Measurements from ENCODE around the gene C3orf49.

The C3orf49 gene

DNA sequence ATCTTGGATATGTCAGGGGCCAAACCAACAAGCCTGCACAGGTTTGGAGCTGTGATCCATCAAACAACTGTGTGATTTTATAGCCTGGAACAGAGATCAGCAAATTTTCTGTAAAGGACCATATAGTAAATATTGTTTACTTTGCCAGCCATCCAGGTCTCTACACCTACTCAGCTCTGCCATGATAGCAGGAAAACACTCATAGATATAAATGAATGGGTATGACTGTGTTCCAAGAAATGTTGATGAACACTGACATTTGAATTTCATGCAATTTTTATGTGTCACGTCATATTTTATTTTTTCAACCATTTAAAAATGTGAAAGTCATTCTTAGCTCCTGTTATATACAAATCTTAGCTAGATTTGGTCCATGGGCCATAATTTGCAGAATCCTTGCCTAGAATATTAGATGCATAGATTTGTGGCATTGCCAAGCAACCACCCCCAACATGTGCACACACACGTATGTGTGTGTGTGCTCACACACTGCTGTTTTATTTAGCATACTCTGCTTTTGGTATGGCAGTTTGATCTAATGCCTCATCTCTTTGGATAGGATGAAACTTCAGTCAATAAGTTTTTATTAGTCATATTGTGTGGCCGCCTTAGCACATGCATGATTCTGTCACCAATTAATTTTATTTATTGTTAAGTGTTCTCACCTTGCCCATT lies 51.0 kb downstream of the C3orf49 start:
- Histone ChIP-seq H3K27ac (ENCODE audit: poor library complexity, severe bottlenecking) (no peak overlapping the region), H3K9me3 (ENCODE audit: severe bottlenecking) (no peaks in the 10 kb centered on the region), H3K4me1 (ENCODE audit: insufficient read depth, poor library complexity, severe bottlenecking) (peaks cover 14% of the 10 kb centered on the region), H3K27me3 (ENCODE audit: insufficient read depth, poor library complexity, severe bottlenecking) (no peaks in the 10 kb centered on the region), H3K36me3 (ENCODE audit: low read depth) (peaks cover 6% of the 10 kb centered on the region), H3K4me3 (ENCODE audit: severe bottlenecking) (no peak overlapping the region)
- DNase-seq (ENCODE audit: low spot score) (no peak), ATAC-seq (ENCODE audit: low read depth) (no peak)
- TF ChIP-seq CTCF (IDR thresholded peaks at IDR 0.05; ENCODE audit: poor library complexity, severe bottlenecking): no peak

GRCh38 chr3:63870615-63871005 lies 51.5 kb downstream of the C3orf49 start:
- TF ChIP-seq CTCF (IDR thresholded peaks at IDR 0.05; ENCODE audit: poor library complexity, severe bottlenecking): no peak
- no peaks in the 10 kb centered on the region for H3K9me3 ChIP-seq (ENCODE audit: severe bottlenecking)
- no peak for DNase-seq (ENCODE audit: low spot score)
- H3K4me1 ChIP-seq (ENCODE audit: insufficient read depth, poor library complexity, severe bottlenecking): peaks cover 14% of the 10 kb centered on the region
- no peak overlapping the region for H3K4me3 ChIP-seq (ENCODE audit: severe bottlenecking)
- H3K27ac ChIP-seq (ENCODE audit: poor library complexity, severe bottlenecking): no peak overlapping the region
- H3K27me3 ChIP-seq (ENCODE audit: insufficient read depth, poor library complexity, severe bottlenecking): no peaks in the 10 kb centered on the region
- H3K36me3 ChIP-seq (ENCODE audit: low read depth): peaks cover 6% of the 10 kb centered on the region
- ATAC-seq (ENCODE audit: low read depth): no peak

DNA sequence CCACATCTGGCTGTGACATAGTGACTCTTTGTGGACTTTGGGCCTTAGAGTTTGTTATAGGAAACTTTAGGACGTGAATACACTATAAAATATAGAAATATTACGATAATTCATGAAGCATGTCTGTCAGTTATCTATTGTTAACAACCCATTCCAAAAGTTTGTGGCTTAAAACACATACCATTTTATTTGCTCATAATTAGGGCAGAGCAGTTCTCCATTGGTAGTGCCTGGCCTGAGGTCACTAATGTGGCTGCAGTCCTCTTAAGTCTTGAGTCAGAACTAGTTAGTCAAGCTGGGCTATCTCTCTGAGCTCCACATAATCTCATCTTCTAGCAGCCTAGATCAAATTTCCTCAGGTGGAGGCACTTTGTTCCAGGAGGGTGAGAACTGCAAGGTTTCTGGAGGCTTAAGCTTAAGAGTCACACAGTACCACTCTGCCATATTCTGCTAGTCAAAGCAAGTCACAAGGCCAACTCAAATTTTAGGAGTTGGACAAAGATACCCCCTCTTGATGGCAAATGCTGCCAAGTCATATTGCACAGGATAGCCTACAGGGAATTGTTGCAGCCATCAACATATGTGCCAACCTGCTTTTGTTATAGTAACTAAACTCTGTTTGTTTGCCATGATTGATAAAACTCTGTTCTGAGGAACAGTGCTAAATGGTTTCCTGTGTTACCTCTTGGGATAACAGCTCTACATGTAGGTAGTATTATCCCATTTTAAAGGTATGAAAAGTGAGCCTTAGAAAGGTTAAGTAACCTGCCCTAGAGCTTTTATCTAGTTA lies 53.2 kb downstream of the C3orf49 start:
- Histone ChIP-seq H3K4me3 (ENCODE audit: severe bottlenecking) (no peak overlapping the region), H3K27me3 (ENCODE audit: insufficient read depth, poor library complexity, severe bottlenecking) (no peaks in the 10 kb centered on the region), H3K9me3 (ENCODE audit: severe bottlenecking) (no peaks in the 10 kb centered on the region), H3K27ac (ENCODE audit: poor library complexity, severe bottlenecking) (peak overlapping the region; percentile 41), H3K36me3 (ENCODE audit: low read depth) (no peaks in the 10 kb centered on the region), H3K4me1 (ENCODE audit: insufficient read depth, poor library complexity, severe bottlenecking) (peaks cover 14% of the 10 kb centered on the region)
- peak; percentile 61 for DNase-seq (ENCODE audit: low spot score)
- no peak for TF ChIP-seq CTCF (IDR thresholded peaks at IDR 0.05; ENCODE audit: poor library complexity, severe bottlenecking)
- peak; percentile 98 for ATAC-seq (ENCODE audit: low read depth)

GRCh38 chr3:63874769-63875168 lies 55.7 kb downstream of the C3orf49 start:
- no peak for TF ChIP-seq CTCF (IDR thresholded peaks at IDR 0.05; ENCODE audit: poor library complexity, severe bottlenecking)
- H3K4me3 ChIP-seq (ENCODE audit: severe bottlenecking): no peak overlapping the region
- no peaks in the 10 kb centered on the region for H3K36me3 ChIP-seq (ENCODE audit: low read depth)
- DNase-seq (ENCODE audit: low spot score) (no peak), ATAC-seq (ENCODE audit: low read depth) (no peak)
- no peaks in the 10 kb centered on the region for H3K27me3 ChIP-seq (ENCODE audit: insufficient read depth, poor library complexity, severe bottlenecking)
- no peaks in the 10 kb centered on the region for H3K9me3 ChIP-seq (ENCODE audit: severe bottlenecking)
- no peak overlapping the region for H3K27ac ChIP-seq (ENCODE audit: poor library complexity, severe bottlenecking)
- H3K4me1 ChIP-seq (ENCODE audit: insufficient read depth, poor library complexity, severe bottlenecking): peaks cover 14% of the 10 kb centered on the region

DNA sequence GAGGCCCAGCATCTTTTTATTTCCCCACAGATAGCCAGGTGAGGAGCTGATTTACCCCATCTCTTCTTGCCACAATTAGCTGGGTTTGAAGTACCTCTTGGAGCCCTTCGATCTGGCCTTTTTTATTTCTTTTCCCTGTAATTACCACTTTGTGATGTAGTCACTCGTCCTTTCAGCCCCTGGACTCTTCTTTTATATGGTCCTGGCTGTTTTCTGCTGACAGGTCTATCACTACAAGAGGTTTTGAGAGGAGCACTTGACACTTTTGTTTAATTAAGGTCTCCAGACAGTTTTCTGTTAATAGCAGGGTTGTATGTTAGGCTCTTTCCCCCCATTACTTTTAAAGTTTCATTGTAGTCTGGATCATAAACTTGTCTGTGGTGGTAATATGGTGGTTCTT lies 56.4 kb downstream of the C3orf49 start:
- no peak for ATAC-seq (ENCODE audit: low read depth)
- no peaks in the 10 kb centered on the region for H3K9me3 ChIP-seq (ENCODE audit: severe bottlenecking)
- no peak overlapping the region for H3K27ac ChIP-seq (ENCODE audit: poor library complexity, severe bottlenecking)
- no peak overlapping the region for H3K4me3 ChIP-seq (ENCODE audit: severe bottlenecking)
- no peak for TF ChIP-seq CTCF (IDR thresholded peaks at IDR 0.05; ENCODE audit: poor library complexity, severe bottlenecking)
- no peak for DNase-seq (ENCODE audit: low spot score)
- no peaks in the 10 kb centered on the region for H3K27me3 ChIP-seq (ENCODE audit: insufficient read depth, poor library complexity, severe bottlenecking)
- no peaks in the 10 kb centered on the region for H3K36me3 ChIP-seq (ENCODE audit: low read depth)
- peaks cover 14% of the 10 kb centered on the region for H3K4me1 ChIP-seq (ENCODE audit: insufficient read depth, poor library complexity, severe bottlenecking)
